Pancreas (tissue), 10 donors: ENCODE data around the gene RARRES1. TPM values are rescaled to one million over a fixed set of nuclear protein-coding genes. Genes with fewer than 3 reads are reported as not detected.

Source experiments
- ATAC-seq, 4 donors: fragments of 200-7000 bp; cut with Tn5 transposase; one replicate each; pipeline versions ENCODE4 v1.8.0 to v1.9.1; 2020; ENCODE audit warnings: mild to moderate bottlenecking in 4 of 4, moderate library complexity in 4 of 4
- DNase-seq, 6 donors: peaks; one replicate each; pipeline ENCODE4 v3.0.0-alpha.2; 2020
- FAIRE-seq: peaks from 2 replicates; lab custom pipeline; 2012; peaks lifted over from hg19 to GRCh38; lab: Jason Lieb, UNC
- H3K27ac ChIP-seq, 4 donors: fragments of 200-600 bp; sonication (generic); 1 replicate in 3 of 4; 2 replicates in 1 of 4; pipeline versions ENCODE4 v1.5.0 to v1.8.0; 2020
- H3K27me3 ChIP-seq, 4 donors: fragments of 200-600 bp; one replicate each; pipeline ENCODE4 v1.8.0; 2021
- H3K36me3 ChIP-seq, 3 donors: fragments of 200-600 bp; sonication (generic) in 1 of 3; one replicate each; pipeline versions ENCODE4 v1.5.0 to v1.8.0; 2020 to 2021
- H3K4me1 ChIP-seq, 3 donors: fragments of 200-600 bp; one replicate each; pipeline ENCODE4 v1.8.0; 2021
- H3K4me3 ChIP-seq, 4 donors: fragments of 200-600 bp; sonication (generic) in 2 of 4; one replicate each; pipeline versions ENCODE4 v1.5.0 to v1.8.0; 2020 to 2021
- H3K9me3 ChIP-seq, 4 donors: fragments of 200-600 bp; one replicate each; pipeline ENCODE4 v1.8.0; 2021
- WGBS, 2 donors: extraction: QIAGEN DNeasy Blood & Tissue Kit; methylation state at CpG; one replicate each; pipeline ENCODE4 v1.1.7; 2013; 5-methylcytosine and 5-hydroxymethylcytosine counted together
- intact Hi-C, 3 donors: fragments of 100-400 bp; cut with DNase I; formaldehyde crosslinking; loops; one replicate each; pipeline versions ENCODE4 v1.11.1 to v1.14.2; 2022
- polyA plus RNA-seq, 2 donors: library from polyadenylated mRNA; stranded (reverse); fragments of 200-250 nt; gene quantifications; one replicate each; pipeline ENCODE4 v1.2.3, GENCODE V29; 2013
- total RNA-seq, 6 donors: library from RNA; stranded (reverse); fragmentation: NEBNext Ultra II Directional in 4 of 6; extraction: Animal tissue kit (Norgen Biotek cat#: 25700) in 4 of 6; gene quantifications; one replicate each; pipeline versions ENCODE4 v1.2.1 to v1.2.4, GENCODE V29; 2021 to 2023
- TF ChIP-seq, protein P1 (sequence below), 4 donors: fragments of 200-600 bp; sonication (generic) in 3 of 4; IDR thresholded peaks; one replicate each; pipeline versions ENCODE4 v1.5.0 to v1.8.0; 2021; ENCODE audit warnings: antibody characterized with exemption in 4 of 4
- donor health status: healthy with polysubstance abuse.
- donor health status: DM: no; HTN: no; CAD: no; lungs with moderate emphysema.
- donor health status: DM: no; HTN: no; CAD: no.
- donor health status: control.
- donor health status: control.
- donor health status: Bipolar disorder and iron deficiency.
- donor health status: DM: yes; HTN: yes; CAD: no.
- donor health status: DM: no; HTN: no; CAD: no.
- donor health status: DM: no; HTN: no; CAD: no.
- donor health status: DM: yes; HTN: yes; CAD: no.

RARRES1 gene
- total and polyA plus RNA-seq, 8 donors, result 0.79 to 48.3 (median 3.9) TPM

DNA sequence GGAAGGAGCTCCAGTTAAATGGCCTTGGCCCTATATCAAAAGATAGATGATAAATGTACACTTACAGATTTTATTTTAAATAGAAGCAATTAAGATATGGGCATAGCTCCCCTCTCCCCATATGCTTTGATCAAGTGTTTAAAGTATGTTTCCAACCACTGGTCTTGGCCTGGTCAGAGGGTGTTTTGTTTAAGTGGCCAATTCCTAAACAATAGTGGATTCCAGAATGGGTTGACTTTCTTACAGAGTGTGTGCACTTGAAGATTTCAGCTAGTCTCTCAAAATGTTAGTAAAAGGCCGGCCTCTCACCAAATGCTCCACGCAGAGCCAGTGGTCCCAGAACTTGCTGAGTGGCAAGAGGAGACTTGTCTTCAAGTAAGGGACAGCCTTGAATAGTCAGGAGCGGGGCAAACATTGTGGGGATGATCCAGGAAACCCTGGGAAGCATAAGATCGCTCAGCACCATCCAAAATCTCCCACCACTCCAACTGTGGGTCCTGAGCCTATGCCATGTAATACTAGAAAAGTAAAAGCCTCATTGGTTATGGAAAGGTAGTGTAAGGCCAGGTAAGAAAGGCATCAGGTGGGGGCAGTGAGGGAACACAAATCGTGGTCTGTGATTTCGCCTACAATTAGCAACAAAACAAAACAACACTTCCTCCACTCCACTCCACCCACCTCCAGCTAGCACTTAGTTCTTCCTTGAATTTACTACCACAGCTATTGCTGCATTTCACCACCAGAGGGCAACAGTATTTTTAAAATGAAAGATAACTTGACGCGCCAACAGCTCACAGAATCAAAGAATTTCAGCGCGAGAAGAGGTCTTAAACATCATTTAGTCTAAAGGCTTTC lies 4.8 kb downstream of the RARRES1 start:
- peak; percentile 50 to 77 (median 56) for ATAC-seq
- no peaks in the 10 kb centered on the region for H3K9me3 ChIP-seq
- intact Hi-C loops, result loop anchor here in 1 of 3 donors (5.0 kb wide), 1 partner anchor 65 kb away; no protein-coding TSS in a partner anchor
- DNase-seq, result peak in 3 of 6 donors; percentile 35 to 56 (median 43)
- TF ChIP-seq, protein P1, sequence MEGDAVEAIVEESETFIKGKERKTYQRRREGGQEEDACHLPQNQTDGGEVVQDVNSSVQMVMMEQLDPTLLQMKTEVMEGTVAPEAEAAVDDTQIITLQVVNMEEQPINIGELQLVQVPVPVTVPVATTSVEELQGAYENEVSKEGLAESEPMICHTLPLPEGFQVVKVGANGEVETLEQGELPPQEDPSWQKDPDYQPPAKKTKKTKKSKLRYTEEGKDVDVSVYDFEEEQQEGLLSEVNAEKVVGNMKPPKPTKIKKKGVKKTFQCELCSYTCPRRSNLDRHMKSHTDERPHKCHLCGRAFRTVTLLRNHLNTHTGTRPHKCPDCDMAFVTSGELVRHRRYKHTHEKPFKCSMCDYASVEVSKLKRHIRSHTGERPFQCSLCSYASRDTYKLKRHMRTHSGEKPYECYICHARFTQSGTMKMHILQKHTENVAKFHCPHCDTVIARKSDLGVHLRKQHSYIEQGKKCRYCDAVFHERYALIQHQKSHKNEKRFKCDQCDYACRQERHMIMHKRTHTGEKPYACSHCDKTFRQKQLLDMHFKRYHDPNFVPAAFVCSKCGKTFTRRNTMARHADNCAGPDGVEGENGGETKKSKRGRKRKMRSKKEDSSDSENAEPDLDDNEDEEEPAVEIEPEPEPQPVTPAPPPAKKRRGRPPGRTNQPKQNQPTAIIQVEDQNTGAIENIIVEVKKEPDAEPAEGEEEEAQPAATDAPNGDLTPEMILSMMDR (IDR thresholded peaks at IDR 0.05), result peak; percentile 49 to 85 (median 74)
- no peak overlapping the region for H3K27ac ChIP-seq
- H3K36me3 ChIP-seq, result no peaks in the 10 kb centered on the region
- peaks cover 0 to 6% (median 3%) of the 10 kb centered on the region in 3 donors for H3K4me1 ChIP-seq
- no peaks in the 10 kb centered on the region for H3K27me3 ChIP-seq
- FAIRE-seq, result peak; percentile 80
- peak overlapping the region in 1 of 4 donors; percentile 17 for H3K4me3 ChIP-seq
- WGBS, 2 donors, result 27 to 28% methylated on average over 10 of the region's 10 CpGs

DNA sequence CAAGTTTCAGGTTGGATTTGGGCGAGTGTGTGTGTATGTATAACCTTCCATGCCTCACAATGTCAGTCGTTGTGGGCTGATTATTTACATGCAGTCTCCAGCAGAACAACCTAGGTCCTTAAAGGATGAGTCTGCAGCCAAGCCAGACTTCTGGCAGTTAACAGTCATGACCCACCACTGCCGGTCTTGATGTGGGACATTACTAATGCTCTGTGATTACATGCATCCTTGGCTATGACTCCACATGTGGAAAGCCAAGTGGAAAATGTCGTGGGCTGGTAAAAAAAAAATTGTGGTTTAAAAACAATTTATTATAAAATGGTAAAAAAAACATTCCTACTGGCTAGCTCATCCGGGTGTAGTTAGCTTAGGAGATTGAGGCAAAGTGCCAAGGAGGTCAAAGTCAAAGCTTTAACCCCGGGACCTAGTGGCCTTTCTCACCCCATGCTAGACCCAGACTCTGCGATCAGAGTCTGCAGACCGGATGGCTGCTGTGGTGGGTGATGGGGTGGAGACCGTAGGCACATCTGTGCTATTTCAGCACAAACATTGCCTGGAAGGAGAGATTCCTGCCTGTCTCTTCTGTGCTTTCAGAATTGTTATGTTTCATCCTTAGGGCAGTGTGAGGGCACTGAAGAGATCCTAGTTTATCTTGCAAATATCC lies 6.8 kb downstream of the RARRES1 start:
- Histone ChIP-seq H3K27ac (no peak overlapping the region), H3K4me3 (no peak overlapping the region), H3K36me3 (no peaks in the 10 kb centered on the region), H3K9me3 (no peaks in the 10 kb centered on the region), H3K27me3 (no peaks in the 10 kb centered on the region), H3K4me1 (no peaks in the 10 kb centered on the region)
- peak in 1 of 6 donors; percentile 20 for DNase-seq
- TF ChIP-seq, protein P1 (IDR thresholded peaks at IDR 0.05), result no peak
- intact Hi-C loops, result loop anchor here in 1 of 3 donors (5.0 kb wide), 1 partner anchor 67 kb away; no protein-coding TSS in a partner anchor
- peak in 3 of 4 donors; percentile 36 to 50 (median 42) for ATAC-seq
- WGBS, 2 donors, result 45 to 64% methylated on average over 9 of the region's 9 CpGs
- FAIRE-seq, result no peak

DNA sequence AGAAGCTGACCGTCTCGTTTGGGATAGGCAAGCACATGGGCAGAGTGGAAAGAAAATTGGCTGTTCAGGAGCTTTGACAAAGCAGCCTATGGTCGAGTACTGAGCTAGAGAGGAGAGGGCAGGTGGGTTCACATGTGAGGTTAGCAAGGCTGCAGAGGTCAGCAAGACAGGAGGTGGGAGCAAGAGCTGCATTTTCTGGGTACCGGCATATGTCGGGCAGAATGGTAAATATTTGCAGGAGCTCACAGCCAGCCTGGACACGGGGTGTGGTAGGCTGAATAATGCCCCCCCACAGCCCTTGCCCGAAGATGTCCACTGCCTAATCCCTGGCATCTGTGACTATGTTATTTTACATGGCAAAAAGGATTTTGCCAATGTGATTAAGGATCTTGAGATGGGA lies 8.3 kb downstream of the RARRES1 start:
- WGBS, 2 donors, result 83 to 85% methylated on average over 7 of the region's 7 CpGs
- intact Hi-C loops, result no loop called here
- H3K4me1 ChIP-seq, result no peaks in the 10 kb centered on the region

DNA sequence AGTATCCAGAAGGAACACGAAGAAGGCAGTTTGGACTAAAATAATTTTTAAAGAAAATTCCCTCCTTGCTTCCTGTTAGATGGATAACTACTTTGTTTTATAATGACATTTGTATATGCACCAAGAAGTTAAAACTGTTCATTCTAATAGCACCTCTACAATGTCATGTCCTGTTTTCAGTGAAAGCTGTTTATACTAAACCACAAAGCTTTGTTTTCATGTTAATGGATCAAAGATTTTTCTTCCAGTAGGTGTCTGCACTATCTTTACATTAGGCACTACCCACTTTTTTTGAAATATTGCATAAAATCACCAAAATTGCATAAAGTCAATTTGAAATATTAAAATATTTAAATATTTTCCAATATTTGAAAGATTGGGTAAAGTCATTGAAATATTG lies 10.1 kb downstream of the RARRES1 start:
- no peak overlapping the region for H3K4me3 ChIP-seq
- intact Hi-C loops, result no loop called here
- H3K27ac ChIP-seq, result no peak overlapping the region
- 88 to 100% methylated on average over 1 of the region's 1 CpG for WGBS, 2 donors
- no peaks in the 10 kb centered on the region for H3K27me3 ChIP-seq
- FAIRE-seq (no peak), DNase-seq (no peak), ATAC-seq (no peak)
- TF ChIP-seq, protein P1 (IDR thresholded peaks at IDR 0.05), result no peak
- no peaks in the 10 kb centered on the region for H3K4me1 ChIP-seq
- no peaks in the 10 kb centered on the region for H3K36me3 ChIP-seq
- no peaks in the 10 kb centered on the region for H3K9me3 ChIP-seq

More for the DNA sequence above, 8.3 kb downstream of the RARRES1 start:
- TF ChIP-seq, protein P1 (IDR thresholded peaks at IDR 0.05), result no peak
- Histone ChIP-seq H3K27me3 (no peaks in the 10 kb centered on the region), H3K27ac (peak overlapping the region in 1 of 4 donors; percentile 15), H3K4me3 (no peak overlapping the region), H3K36me3 (no peaks in the 10 kb centered on the region), H3K9me3 (no peaks in the 10 kb centered on the region)
- ATAC-seq, result no peak
- DNase-seq, result no peak
- no peak for FAIRE-seq
